T-helper 2 cell treated with Interferon-gamma antibody and Interleukin-4, amounts not matched to agents 100 ng/mL and 5 ng/mL, for 36 hours (primary cell): ENCODE measurements around the gene TMEM215. TPM values are rescaled to one million over a fixed set of nuclear protein-coding genes. Genes with fewer than 3 reads are reported as not detected.
"Not testable (repeated sequence)": the region's sequence is repeated elsewhere in the genome, so short reads cannot be mapped to it uniquely, and the experiment has no call there.

Experiments used
- intact Hi-C: fragments of 100-400 bp; cut with micrococcal nuclease; formaldehyde crosslinking; loops from one replicate; pipeline ENCODE4 v1.15.1; 2023
- total RNA-seq: library from RNA; stranded (reverse); gene quantifications from 2 replicates; pipeline ENCODE4 v1.2.3, GENCODE V29; 2022

TMEM215 gene
- total RNA-seq: not detected in 2 replicates

GRCh38 chr9:32783168-32783891, at the start of gene TMEM215:
TSS of gene TMEM215 (plus strand) at chr9:32783540. CDS start at chr9:32784184, 644 bp downstream.
- intact Hi-C loops: no loop called here

GRCh38 chr9:32735476-32735875, 47.9 kb upstream of the TMEM215 start:
- intact Hi-C loops: no loop called here

GRCh38 chr9:32737378-32737777, 46.0 kb upstream of the TMEM215 start:
- intact Hi-C loops: no loop called here

GRCh38 chr9:32738501-32739172, 44.7 kb upstream of the TMEM215 start:
- intact Hi-C loops: no loop called here

- intact Hi-C loops: no loop called here
Observed at GRCh38 chr9:32741706-32742105, 41.6 kb upstream of the TMEM215 start.

- intact Hi-C loops: no loop called here
Observed at GRCh38 chr9:32742296-32742695, 41.0 kb upstream of the TMEM215 start.

GRCh38 chr9:32748013-32748412, 35.3 kb upstream of the TMEM215 start:
- intact Hi-C loops: no loop called here

- intact Hi-C loops: no loop called here
Observed at GRCh38 chr9:32755730-32756129, 27.6 kb upstream of the TMEM215 start.

- intact Hi-C loops: no loop called here
Observed at GRCh38 chr9:32764139-32764538, 19.2 kb upstream of the TMEM215 start.

GRCh38 chr9:32775283-32775682, 8.1 kb upstream of the TMEM215 start:
- intact Hi-C loops: no loop called here

GRCh38 chr9:32776201-32776600, 7.1 kb upstream of the TMEM215 start:
- intact Hi-C loops: no loop called here

- intact Hi-C loops: no loop called here
Observed at GRCh38 chr9:32782476-32783167, 718 bp upstream of the TMEM215 start.

GRCh38 chr9:32787816-32788215, 4.5 kb downstream of the TMEM215 start:
- intact Hi-C loops: no loop called here

- intact Hi-C loops: not testable (repeated sequence)
Observed at GRCh38 chr9:32796015-32796414, 12.7 kb downstream of the TMEM215 start.

- intact Hi-C loops: no loop called here
Observed at GRCh38 chr9:32801530-32801929, 18.2 kb downstream of the TMEM215 start.

GRCh38 chr9:32807217-32807616, 23.9 kb downstream of the TMEM215 start:
- intact Hi-C loops: no loop called here

- intact Hi-C loops: no loop called here
Observed at GRCh38 chr9:32811246-32811645, 27.9 kb downstream of the TMEM215 start.

- intact Hi-C loops: no loop called here
Observed at GRCh38 chr9:32820322-32820721, 37.0 kb downstream of the TMEM215 start.

GRCh38 chr9:32823101-32823500, 39.8 kb downstream of the TMEM215 start:
- intact Hi-C loops: no loop called here

- intact Hi-C loops: no loop called here
Observed at GRCh38 chr9:32823551-32823950, 40.2 kb downstream of the TMEM215 start.

GRCh38 chr9:32825203-32825602, 41.9 kb downstream of the TMEM215 start:
- intact Hi-C loops: no loop called here

GRCh38 chr9:32828861-32829260, 45.5 kb downstream of the TMEM215 start:
- intact Hi-C loops: no loop called here
